Measurements from ENCODE around the gene MAZ. TPM values are rescaled to one million over a fixed set of nuclear protein-coding genes. Genes with fewer than 3 reads are reported as not detected.

The MAZ gene
- total RNA-seq, 1 experiment from 2014 or later: 426 TPM

- Histone ChIP-seq H3K27ac (ENCODE audit: low read length) (no peak overlapping the region), H3K27me3 (ENCODE audit: control insufficient read depth, insufficient read depth, low read length) (no peaks in the 10 kb centered on the region), H3K4me3 (ENCODE audit: low read depth in 2 of 2, low read length in 2 of 2) (no peak overlapping the region), H3K9me3 (ENCODE audit: control insufficient read depth, insufficient read depth, low read depth, low read length) (no peaks in the 10 kb centered on the region), H3K4me1 (ENCODE audit: control insufficient read depth, insufficient read depth, low read length) (no peaks in the 10 kb centered on the region), H3K36me3 (ENCODE audit: control insufficient read depth, insufficient read depth, low read length) (no peaks in the 10 kb centered on the region)
- no peak for ATAC-seq
- ChIA-PET CTCF (interaction anchor here (0.6 to 0.7 kb wide), 4 partner anchors 12 to 196 kb away, joined by 3 to 8 read pairs (median 5); no protein-coding TSS in a partner anchor), POLR2A (interaction anchor here (0.6 kb wide), 1 partner anchor 63 kb away, joined by 5 read pairs; no protein-coding TSS in a partner anchor)
- TF ChIP-seq REST (IDR thresholded peaks at IDR 0.05; ENCODE audit: insufficient read depth in 1 of 2, low read depth in 2 of 2, low read length in 1 of 2): no peak
- TF ChIP-seq SIN3A (IDR thresholded peaks at IDR 0.05; ENCODE audit: borderline replicate concordance, insufficient read depth, low read depth, low read length): no peak
- no peak for TF ChIP-seq TCF7L2 (IDR thresholded peaks at IDR 0.05; ENCODE audit: low read depth, low read length)
- TF ChIP-seq CTCF (IDR thresholded peaks at IDR 0.05): no peak
- no peak for TF ChIP-seq POLR2AphosphoS5 (IDR thresholded peaks at IDR 0.05; ENCODE audit: low read depth, low read length)
- no TSS peak for BruUV-seq (replicated peaks)
- DNase-seq (ENCODE audit: low read depth, low spot score): no peak
- intact Hi-C loops (cut with micrococcal nuclease; ENCODE audit: unreplicated experiment) (no loop called here), in situ Hi-C loops (cut with HindIII; ENCODE audit: low pct_unique_long_range_greater_than_20kb, low sequenced_read_pairs) (no loop called here)
Observed at GRCh38 chr16:29835926-29836325, 29.6 kb downstream of the MAZ start.

GRCh38 chr16:29836623-29837022 is 30.3 kb downstream of the MAZ start:
- no TSS peak for BruUV-seq (replicated peaks)
- Histone ChIP-seq H3K4me3 (ENCODE audit: low read depth in 2 of 2, low read length in 2 of 2) (no peak overlapping the region), H3K4me1 (ENCODE audit: control insufficient read depth, insufficient read depth, low read length) (no peaks in the 10 kb centered on the region), H3K36me3 (ENCODE audit: control insufficient read depth, insufficient read depth, low read length) (no peaks in the 10 kb centered on the region), H3K27me3 (ENCODE audit: control insufficient read depth, insufficient read depth, low read length) (no peaks in the 10 kb centered on the region), H3K27ac (ENCODE audit: low read length) (no peak overlapping the region), H3K9me3 (ENCODE audit: control insufficient read depth, insufficient read depth, low read depth, low read length) (no peaks in the 10 kb centered on the region)
- ChIA-PET POLR2A (no interaction called here), CTCF (interaction anchor here (0.6 to 0.7 kb wide), 2 partner anchors 64 to 195 kb away, joined by 3 to 5 read pairs; no protein-coding TSS in a partner anchor)
- ATAC-seq (no peak; the same call in 1 of the 2 replicates), DNase-seq (ENCODE audit: low read depth, low spot score) (no peak)
- in situ Hi-C loops (cut with HindIII; ENCODE audit: low pct_unique_long_range_greater_than_20kb, low sequenced_read_pairs) (no loop called here), intact Hi-C loops (cut with micrococcal nuclease; ENCODE audit: unreplicated experiment) (no loop called here)
- TF ChIP-seq REST (IDR thresholded peaks at IDR 0.05; ENCODE audit: insufficient read depth in 1 of 2, low read depth in 2 of 2, low read length in 1 of 2): no peak
- TF ChIP-seq TCF7L2 (IDR thresholded peaks at IDR 0.05; ENCODE audit: low read depth, low read length): no peak
- TF ChIP-seq CTCF (IDR thresholded peaks at IDR 0.05): no peak
- TF ChIP-seq POLR2AphosphoS5 (IDR thresholded peaks at IDR 0.05; ENCODE audit: low read depth, low read length): no peak
- no peak for TF ChIP-seq SIN3A (IDR thresholded peaks at IDR 0.05; ENCODE audit: borderline replicate concordance, insufficient read depth, low read depth, low read length)
